Measurements from ENCODE around the gene PNMA8C. TPM values are rescaled to one million over a fixed set of nuclear protein-coding genes. Genes with fewer than 3 reads are reported as not detected.

Gene PNMA8C
- polyA plus RNA-seq, 1 of the 3 experiments (the other 2 are of a cell fraction): 1.3 TPM

DNA sequence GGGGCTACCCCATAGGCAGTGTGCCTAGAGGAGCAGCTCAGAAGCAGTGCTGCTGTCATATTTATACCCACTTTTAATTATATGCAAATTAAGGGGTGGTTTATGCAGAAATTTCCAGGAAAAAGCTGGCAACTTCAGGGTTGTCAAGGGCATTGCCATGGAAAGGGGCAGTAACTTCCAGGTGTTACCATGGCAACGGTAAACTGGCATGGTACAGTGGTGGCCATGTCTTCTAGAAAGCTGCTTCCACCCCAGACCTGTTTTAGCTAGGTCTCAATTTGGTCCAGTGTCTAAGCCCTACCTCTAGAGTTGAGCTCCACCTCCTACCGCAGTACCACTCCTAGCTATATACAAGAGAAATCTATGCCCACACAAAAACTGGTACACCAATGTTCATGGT, 31.3 kb upstream of the PNMA8C start:
- Histone ChIP-seq H3K9ac (no peak overlapping the region), H2AFZ (ENCODE audit: low read depth) (no peak overlapping the region), H3K9me3 (no peaks in the 10 kb centered on the region), H3K4me3 (ENCODE audit: low read depth in 2 of 2, low read length in 1 of 2) (no peak overlapping the region), H3K79me2 (ENCODE audit: insufficient read depth) (no peaks in the 10 kb centered on the region), H3F3A (replicated peaks; ENCODE audit: insufficient read depth) (peaks cover 7% of the 10 kb centered on the region), H3K9me2 (no peaks in the 10 kb centered on the region), H3K4me1 (ENCODE audit: control insufficient read depth in 1 of 2, insufficient read depth in 2 of 2, low read depth in 1 of 2, low read length in 1 of 2) (no peaks in the 10 kb centered on the region; a peak in 1 of 4 replicates), H3K4me2 (no peak overlapping the region), H4K20me1 (ENCODE audit: insufficient read depth) (no peaks in the 10 kb centered on the region), H3K27me3 (ENCODE audit: insufficient read depth) (no peaks in the 10 kb centered on the region), H3K27ac (ENCODE audit: low read depth in 2 of 2, low read length in 1 of 2) (no peak overlapping the region), H3K36me3 (replicated peaks in 1 of 2; ENCODE audit: control insufficient read depth in 1 of 2, insufficient read depth in 2 of 2, low read length in 1 of 2) (no peaks in the 10 kb centered on the region)
- TF ChIP-seq FOSL2 (IDR thresholded peaks at IDR 0.05; ENCODE audit: borderline replicate concordance, low read depth): no peak
- no peak for TF ChIP-seq TAF1 (IDR thresholded peaks at IDR 0.05; ENCODE audit: borderline replicate concordance, low read depth, low read length)
- TF ChIP-seq FOXM1 (IDR thresholded peaks at IDR 0.05; ENCODE audit: low read depth): no peak
- TF ChIP-seq, protein P1, sequence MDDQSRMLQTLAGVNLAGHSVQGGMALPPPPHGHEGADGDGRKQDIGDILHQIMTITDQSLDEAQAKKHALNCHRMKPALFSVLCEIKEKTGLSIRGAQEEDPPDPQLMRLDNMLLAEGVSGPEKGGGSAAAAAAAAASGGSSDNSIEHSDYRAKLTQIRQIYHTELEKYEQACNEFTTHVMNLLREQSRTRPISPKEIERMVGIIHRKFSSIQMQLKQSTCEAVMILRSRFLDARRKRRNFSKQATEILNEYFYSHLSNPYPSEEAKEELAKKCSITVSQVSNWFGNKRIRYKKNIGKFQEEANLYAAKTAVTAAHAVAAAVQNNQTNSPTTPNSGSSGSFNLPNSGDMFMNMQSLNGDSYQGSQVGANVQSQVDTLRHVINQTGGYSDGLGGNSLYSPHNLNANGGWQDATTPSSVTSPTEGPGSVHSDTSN (IDR thresholded peaks at IDR 0.05): no peak
- no peak for TF ChIP-seq MEF2A (IDR thresholded peaks at IDR 0.05; ENCODE audit: borderline replicate concordance, low read depth)
- no peak for TF ChIP-seq GATA2 (CRISPR knock-in tag; IDR thresholded peaks at IDR 0.05)
- TF ChIP-seq REST (IDR thresholded peaks at IDR 0.05; ENCODE audit: low read depth, low read length): no peak
- no peak for TF ChIP-seq CHD2 (IDR thresholded peaks at IDR 0.05; ENCODE audit: low read length, partially characterized antibody)
- TF ChIP-seq JUND (IDR thresholded peaks at IDR 0.05): no peak
- TF ChIP-seq NFIC (IDR thresholded peaks at IDR 0.05; ENCODE audit: borderline replicate concordance): no peak
- TF ChIP-seq, protein P2, sequence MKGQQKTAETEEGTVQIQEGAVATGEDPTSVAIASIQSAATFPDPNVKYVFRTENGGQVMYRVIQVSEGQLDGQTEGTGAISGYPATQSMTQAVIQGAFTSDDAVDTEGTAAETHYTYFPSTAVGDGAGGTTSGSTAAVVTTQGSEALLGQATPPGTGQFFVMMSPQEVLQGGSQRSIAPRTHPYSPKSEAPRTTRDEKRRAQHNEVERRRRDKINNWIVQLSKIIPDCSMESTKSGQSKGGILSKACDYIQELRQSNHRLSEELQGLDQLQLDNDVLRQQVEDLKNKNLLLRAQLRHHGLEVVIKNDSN (IDR thresholded peaks at IDR 0.05; ENCODE audit: borderline replicate concordance, low read depth): no peak
- no peak for TF ChIP-seq MAX (IDR thresholded peaks at IDR 0.05; ENCODE audit: low read depth)
- no peak for TF ChIP-seq EZH2phosphoT487 (IDR thresholded peaks at IDR 0.05; ENCODE audit: borderline replicate concordance, low read depth)
- no peak for TF ChIP-seq SMC3 (IDR thresholded peaks at IDR 0.05; ENCODE audit: low read depth, low read length)
- no peak for TF ChIP-seq FOXJ3 (CRISPR knock-in tag; IDR thresholded peaks at IDR 0.05)
- no peak for TF ChIP-seq RXRA (IDR thresholded peaks at IDR 0.05; ENCODE audit: borderline replicate concordance, low read depth)
- TF ChIP-seq SIN3A (IDR thresholded peaks at IDR 0.05; ENCODE audit: borderline replicate concordance, low read depth, low read length): no peak
- no peak for TF ChIP-seq GABPA (IDR thresholded peaks at IDR 0.05; ENCODE audit: low read depth)
- CTCF ChIA-PET: interaction anchor here (0.6 to 2.3 kb wide), 5 partner anchors 12 to 64 kb away, joined by 3 to 9 read pairs (median 4); no protein-coding TSS in a partner anchor
- POLR2A ChIA-PET: no interaction called here
- WGBS (ENCODE audit: low lambda C conversion rate): 17% methylated on average over 1 of the region's 2 CpGs
- no peak for DNase-seq

All from SK-N-SH (cell line).